GM12864 (cell line): ENCODE results near the gene ZC3H12C.

ENCODE experiments used
- DNase-seq: peaks from one replicate; pipeline ENCODE4 v3.0.0-alpha.2; 2011; ENCODE audit warnings: low read depth
- H3K4me3 ChIP-seq: 2 replicates; pipeline ENCODE4 v1.5.1; 2011; ENCODE audit warnings: mild to moderate bottlenecking, low read depth, low read length, control low read depth
- TF ChIP-seq, protein P1 (sequence below): IDR thresholded peaks from 2 replicates; pipeline ENCODE4 v1.5.1; 2011; ENCODE audit warnings: low read depth, mild to moderate bottlenecking, moderate library complexity, low read length, control low read depth, inconsistent platforms; ENCODE audit errors: missing control alignments

Gene ZC3H12C

GRCh38 chr11:110147962-110148709 is 54.9 kb downstream of the ZC3H12C start:
- DNase-seq: no peak
- TF ChIP-seq, protein P1, sequence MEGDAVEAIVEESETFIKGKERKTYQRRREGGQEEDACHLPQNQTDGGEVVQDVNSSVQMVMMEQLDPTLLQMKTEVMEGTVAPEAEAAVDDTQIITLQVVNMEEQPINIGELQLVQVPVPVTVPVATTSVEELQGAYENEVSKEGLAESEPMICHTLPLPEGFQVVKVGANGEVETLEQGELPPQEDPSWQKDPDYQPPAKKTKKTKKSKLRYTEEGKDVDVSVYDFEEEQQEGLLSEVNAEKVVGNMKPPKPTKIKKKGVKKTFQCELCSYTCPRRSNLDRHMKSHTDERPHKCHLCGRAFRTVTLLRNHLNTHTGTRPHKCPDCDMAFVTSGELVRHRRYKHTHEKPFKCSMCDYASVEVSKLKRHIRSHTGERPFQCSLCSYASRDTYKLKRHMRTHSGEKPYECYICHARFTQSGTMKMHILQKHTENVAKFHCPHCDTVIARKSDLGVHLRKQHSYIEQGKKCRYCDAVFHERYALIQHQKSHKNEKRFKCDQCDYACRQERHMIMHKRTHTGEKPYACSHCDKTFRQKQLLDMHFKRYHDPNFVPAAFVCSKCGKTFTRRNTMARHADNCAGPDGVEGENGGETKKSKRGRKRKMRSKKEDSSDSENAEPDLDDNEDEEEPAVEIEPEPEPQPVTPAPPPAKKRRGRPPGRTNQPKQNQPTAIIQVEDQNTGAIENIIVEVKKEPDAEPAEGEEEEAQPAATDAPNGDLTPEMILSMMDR: no peak
- no peak overlapping the region for H3K4me3 ChIP-seq

DNA sequence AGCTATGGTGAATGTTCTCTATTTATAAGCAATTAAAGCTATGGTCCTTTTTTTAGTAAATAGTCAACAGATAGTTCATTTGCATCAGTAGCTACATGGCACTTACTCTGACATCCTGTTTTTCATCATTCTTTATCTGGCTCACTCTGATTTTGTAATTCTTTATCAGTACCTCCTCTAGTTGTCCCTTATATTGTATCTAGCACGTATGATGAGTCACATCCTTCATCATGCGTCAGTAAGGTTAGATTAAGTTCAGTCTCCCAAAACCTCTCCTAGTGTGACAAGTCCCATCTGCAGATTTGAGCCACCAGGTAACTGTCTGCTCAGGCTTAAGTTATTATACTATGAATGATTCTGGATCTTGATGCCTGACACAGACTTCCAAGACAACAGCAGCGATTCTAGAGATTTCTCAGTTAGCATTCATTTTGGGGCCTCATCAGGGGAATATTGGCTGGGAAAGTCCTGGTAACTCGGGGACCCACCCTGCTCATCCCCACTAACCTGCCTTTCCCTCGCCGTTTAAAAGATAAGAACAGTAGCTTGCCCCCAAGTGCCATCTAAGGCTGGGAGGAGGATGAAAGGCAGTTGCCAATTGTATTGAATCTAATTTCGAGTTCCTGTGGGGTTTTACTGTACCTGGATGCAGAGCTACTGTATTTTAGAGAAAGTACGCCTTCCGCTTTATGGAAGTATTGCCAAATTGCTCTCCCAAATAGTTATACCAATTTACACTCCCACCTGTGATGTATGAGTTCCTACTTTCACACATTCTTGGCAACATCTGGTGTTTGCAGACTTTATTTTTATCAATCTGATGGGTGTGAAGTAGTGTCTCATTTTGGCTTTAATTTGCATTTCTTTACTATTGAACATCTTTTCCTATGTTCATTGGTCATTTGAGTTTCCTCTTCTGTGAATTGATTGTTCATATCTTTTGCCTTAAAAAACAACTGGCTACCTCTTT is 55.9 kb downstream of the ZC3H12C start:
- DNase-seq: no peak
- no peak overlapping the region for H3K4me3 ChIP-seq
- TF ChIP-seq, protein P1: no peak

GRCh38 chr11:110152199-110152598 is 59.0 kb downstream of the ZC3H12C start:
- DNase-seq: no peak
- TF ChIP-seq, protein P1: no peak
- no peak overlapping the region for H3K4me3 ChIP-seq

DNA sequence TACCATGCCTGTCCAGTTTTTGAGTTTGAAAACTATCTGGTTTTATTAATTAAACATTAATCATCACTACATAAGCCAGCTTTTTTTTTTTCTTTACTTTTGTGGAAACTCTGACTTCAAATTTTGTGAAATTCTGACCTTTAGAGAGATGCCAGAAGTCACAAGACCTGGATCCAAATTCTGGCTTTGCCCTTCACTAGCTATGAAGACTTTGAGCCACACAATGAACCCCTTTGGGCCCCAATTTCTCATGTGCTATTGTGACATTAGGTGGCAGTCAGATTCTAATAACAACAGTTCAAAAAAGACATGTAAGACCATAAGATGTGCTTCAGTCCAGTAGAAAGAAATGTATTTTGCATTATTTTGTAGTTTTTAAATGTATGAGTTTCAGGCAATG is 60.3 kb downstream of the ZC3H12C start:
- TF ChIP-seq, protein P1: no peak
- no peak for DNase-seq
- H3K4me3 ChIP-seq: no peak overlapping the region

GRCh38 chr11:110156503-110156902 is 63.3 kb downstream of the ZC3H12C start:
- DNase-seq: no peak
- H3K4me3 ChIP-seq: no peak overlapping the region
- TF ChIP-seq, protein P1: no peak

GRCh38 chr11:110158317-110159200 is 65.4 kb downstream of the ZC3H12C start:
- TF ChIP-seq, protein P1: no peak
- DNase-seq: no peak
- no peak overlapping the region for H3K4me3 ChIP-seq
